ENCODE results near the gene CD8B.

The CD8B gene

GRCh38 chr2:86775338-86775737, 86.3 kb downstream of the CD8B start:
- Histone ChIP-seq H3K27ac (ENCODE audit: insufficient read depth, low read depth, low read length, poor library complexity, severe bottlenecking) (no peak overlapping the region), H3K4me1 (ENCODE audit: control insufficient read depth, insufficient read depth, low read length) (peaks cover 11% of the 10 kb centered on the region), H3K9me3 (ENCODE audit: control insufficient read depth, low read length) (no peaks in the 10 kb centered on the region), H3K27me3 (ENCODE audit: control insufficient read depth, insufficient read depth, low read length, poor library complexity, severe bottlenecking) (no peaks in the 10 kb centered on the region), H3K36me3 (ENCODE audit: control insufficient read depth, insufficient read depth, low read length) (no peaks in the 10 kb centered on the region), H3K4me3 (ENCODE audit: insufficient read depth, low read depth, low read length) (no peak overlapping the region)
- 71 to 84% methylated on average over 3 to 4 of the region's 4 CpGs for WGBS, 2 experiments

GRCh38 chr2:86774862-86775261, 86.8 kb downstream of the CD8B start:
- Histone ChIP-seq H3K27me3 (ENCODE audit: control insufficient read depth, insufficient read depth, low read length, poor library complexity, severe bottlenecking) (no peaks in the 10 kb centered on the region), H3K4me3 (ENCODE audit: insufficient read depth, low read depth, low read length) (no peak overlapping the region), H3K9me3 (ENCODE audit: control insufficient read depth, low read length) (no peaks in the 10 kb centered on the region), H3K36me3 (ENCODE audit: control insufficient read depth, insufficient read depth, low read length) (no peaks in the 10 kb centered on the region), H3K27ac (ENCODE audit: insufficient read depth, low read depth, low read length, poor library complexity, severe bottlenecking) (no peak overlapping the region), H3K4me1 (ENCODE audit: control insufficient read depth, insufficient read depth, low read length) (peaks cover 11% of the 10 kb centered on the region)
- WGBS, 2 experiments: 70 to 78% methylated on average over 5 of the region's 5 CpGs

DNA sequence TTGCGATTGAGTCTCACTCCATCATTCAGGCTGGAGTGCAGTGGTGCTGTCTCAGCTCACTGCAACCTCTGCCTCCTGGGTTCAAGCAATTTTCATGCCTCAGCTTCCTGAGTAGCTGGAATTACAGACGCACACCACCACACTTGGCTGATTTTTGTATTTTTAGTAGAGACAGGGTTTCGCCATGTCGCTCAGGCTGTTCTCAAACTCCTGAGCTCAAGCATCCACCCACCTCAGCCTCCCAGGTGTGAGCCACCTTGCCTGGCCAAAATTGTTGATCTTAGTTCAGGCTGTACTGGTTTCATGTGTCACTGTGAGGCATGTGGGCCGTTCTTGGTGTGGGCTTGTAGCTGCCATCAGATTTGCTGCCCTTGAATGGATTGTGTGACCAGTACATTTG, 89.1 kb downstream of the CD8B start:
- Histone ChIP-seq H3K27me3 (ENCODE audit: control insufficient read depth, insufficient read depth, low read length, poor library complexity, severe bottlenecking) (no peaks in the 10 kb centered on the region), H3K36me3 (ENCODE audit: control insufficient read depth, insufficient read depth, low read length) (no peaks in the 10 kb centered on the region), H3K4me1 (ENCODE audit: control insufficient read depth, insufficient read depth, low read length) (peaks cover 11% of the 10 kb centered on the region), H3K9me3 (ENCODE audit: control insufficient read depth, low read length) (no peaks in the 10 kb centered on the region), H3K4me3 (ENCODE audit: insufficient read depth, low read depth, low read length) (no peak overlapping the region), H3K27ac (ENCODE audit: insufficient read depth, low read depth, low read length, poor library complexity, severe bottlenecking) (no peak overlapping the region)
- 81 to 82% methylated on average over 5 of the region's 5 CpGs for WGBS, 2 experiments

DNA sequence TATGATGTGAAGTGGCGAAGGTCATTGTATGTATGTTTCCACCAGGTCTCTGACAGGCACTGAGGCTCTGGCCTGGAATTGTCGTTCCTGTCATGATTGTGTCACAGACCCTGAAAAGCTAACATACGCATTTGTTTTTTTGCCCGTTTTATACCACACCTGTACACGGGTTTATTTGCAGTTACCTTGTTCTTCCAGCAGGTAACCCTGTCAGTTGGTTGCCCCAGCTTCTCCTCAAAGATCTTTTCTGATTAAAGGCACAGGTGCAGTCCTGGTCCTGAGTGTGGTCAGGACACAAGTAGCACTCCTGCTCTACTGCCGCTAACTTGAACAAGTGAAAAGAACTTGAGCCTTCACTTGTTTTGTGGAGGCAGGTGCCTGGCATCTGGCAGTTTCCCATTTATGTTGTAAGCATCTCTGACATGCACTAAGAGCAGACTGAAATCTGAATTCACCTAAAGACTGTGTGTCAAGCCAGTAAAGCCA, 90.8 kb downstream of the CD8B start:
- Histone ChIP-seq H3K4me1 (ENCODE audit: control insufficient read depth, insufficient read depth, low read length) (peaks cover 11% of the 10 kb centered on the region), H3K4me3 (ENCODE audit: insufficient read depth, low read depth, low read length) (no peak overlapping the region), H3K27me3 (ENCODE audit: control insufficient read depth, insufficient read depth, low read length, poor library complexity, severe bottlenecking) (no peaks in the 10 kb centered on the region), H3K36me3 (ENCODE audit: control insufficient read depth, insufficient read depth, low read length) (no peaks in the 10 kb centered on the region), H3K9me3 (ENCODE audit: control insufficient read depth, low read length) (no peaks in the 10 kb centered on the region), H3K27ac (ENCODE audit: insufficient read depth, low read depth, low read length, poor library complexity, severe bottlenecking) (no peak overlapping the region)
- 95 to 96% methylated on average over 6 of the region's 6 CpGs for WGBS, 2 experiments

DNA sequence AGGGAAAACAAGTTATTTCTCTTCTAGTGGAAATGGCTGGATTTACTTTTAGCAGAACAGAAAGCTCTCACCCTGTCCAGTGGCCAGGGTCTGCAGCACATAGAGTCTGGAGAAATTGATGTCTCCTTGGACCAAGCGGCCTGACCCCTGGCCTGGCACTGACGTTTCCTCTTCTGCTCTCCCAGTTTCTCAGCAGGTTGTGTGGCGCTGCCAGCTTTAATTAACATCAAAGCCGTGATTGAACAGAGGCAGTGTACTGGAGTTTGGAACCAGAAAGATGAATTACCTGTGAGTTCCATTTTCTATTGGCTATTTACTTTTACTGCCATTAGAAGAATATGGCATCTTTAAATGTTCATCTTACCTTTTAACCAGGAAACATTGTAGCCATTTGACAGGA, 91.8 kb downstream of the CD8B start:
- Histone ChIP-seq H3K27me3 (ENCODE audit: control insufficient read depth, insufficient read depth, low read length, poor library complexity, severe bottlenecking) (no peaks in the 10 kb centered on the region), H3K27ac (ENCODE audit: insufficient read depth, low read depth, low read length, poor library complexity, severe bottlenecking) (no peak overlapping the region), H3K4me3 (ENCODE audit: insufficient read depth, low read depth, low read length) (no peak overlapping the region), H3K36me3 (ENCODE audit: control insufficient read depth, insufficient read depth, low read length) (no peaks in the 10 kb centered on the region), H3K9me3 (ENCODE audit: control insufficient read depth, low read length) (no peaks in the 10 kb centered on the region), H3K4me1 (ENCODE audit: control insufficient read depth, insufficient read depth, low read length) (peaks cover 10% of the 10 kb centered on the region)
- 93 to 95% methylated on average over 4 of the region's 4 CpGs for WGBS, 2 experiments

- 95 to 96% methylated on average over 5 of the region's 5 CpGs for WGBS, 2 experiments
- no peak overlapping the region for H3K27ac ChIP-seq (ENCODE audit: insufficient read depth, low read depth, low read length, poor library complexity, severe bottlenecking)
Observed at GRCh38 chr2:86768189-86768949, 93.3 kb downstream of the CD8B start.

More at GRCh38 chr2:86768189-86768949, 93.3 kb downstream of the CD8B start:
- no peaks in the 10 kb centered on the region for H3K4me1 ChIP-seq (ENCODE audit: control insufficient read depth, insufficient read depth, low read length)
- H3K36me3 ChIP-seq (ENCODE audit: control insufficient read depth, insufficient read depth, low read length): no peaks in the 10 kb centered on the region
- H3K9me3 ChIP-seq (ENCODE audit: control insufficient read depth, low read length): no peaks in the 10 kb centered on the region
- H3K4me3 ChIP-seq (ENCODE audit: insufficient read depth, low read depth, low read length): no peak overlapping the region
- no peaks in the 10 kb centered on the region for H3K27me3 ChIP-seq (ENCODE audit: control insufficient read depth, insufficient read depth, low read length, poor library complexity, severe bottlenecking)
